GM21367 (cell line): ENCODE measurements around the gene GGACT.

ENCODE experiments used
- ATAC-seq: cut with Tn5 transposase; IDR thresholded peaks from one replicate; pipeline ENCODE4 v1.9.1; 2021; ENCODE audit not compliant: unreplicated experiment

GGACT gene

GRCh38 chr13:100483841-100484381 is 104.7 kb downstream of the GGACT start:
- ATAC-seq: no peak

DNA sequence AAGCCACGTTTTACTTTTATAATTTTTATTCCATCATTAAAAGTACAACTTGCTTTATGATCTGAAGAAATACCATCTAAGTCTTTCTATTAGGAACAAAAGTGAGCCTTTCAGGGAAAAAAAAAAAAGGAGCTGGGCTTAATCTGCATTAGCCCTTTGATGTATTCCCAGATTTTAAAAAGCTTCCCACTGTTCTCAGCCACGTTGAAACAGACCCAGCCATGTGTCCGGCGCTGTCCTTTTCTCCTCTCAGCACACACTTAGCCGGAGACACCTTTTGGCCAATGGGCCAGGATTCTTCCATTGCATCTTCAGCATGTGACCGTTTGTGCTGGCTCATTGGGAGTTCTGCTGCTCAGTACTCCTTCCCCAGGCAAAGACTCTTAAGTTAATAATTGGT is 105.5 kb downstream of the GGACT start:
- ATAC-seq: no peak

DNA sequence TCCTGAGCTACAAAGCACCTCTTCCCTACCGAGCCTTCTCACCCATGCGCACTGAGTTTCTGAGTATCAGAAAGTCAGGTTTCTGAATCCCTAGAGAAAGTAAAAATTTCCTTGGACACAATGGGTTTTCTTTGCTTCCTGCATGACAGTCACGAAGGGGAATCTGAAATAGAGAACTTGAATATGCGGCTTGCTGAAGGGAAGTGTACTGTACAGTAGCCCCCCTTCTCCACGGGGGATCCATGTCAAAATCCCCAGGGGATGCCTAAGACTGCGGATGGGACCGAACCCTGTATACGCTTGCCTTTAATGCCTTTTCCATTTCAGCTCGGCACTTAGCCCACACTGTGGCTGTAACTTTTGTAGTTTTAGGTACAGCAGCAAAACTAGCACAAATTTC is 107.9 kb downstream of the GGACT start:
- no peak for ATAC-seq
